Measurements from ENCODE around the gene PWWP3B.
"Not testable (repeated sequence)": the region's sequence is repeated elsewhere in the genome, so short reads cannot be mapped to it uniquely, and the experiment has no call there.

The PWWP3B gene

DNA sequence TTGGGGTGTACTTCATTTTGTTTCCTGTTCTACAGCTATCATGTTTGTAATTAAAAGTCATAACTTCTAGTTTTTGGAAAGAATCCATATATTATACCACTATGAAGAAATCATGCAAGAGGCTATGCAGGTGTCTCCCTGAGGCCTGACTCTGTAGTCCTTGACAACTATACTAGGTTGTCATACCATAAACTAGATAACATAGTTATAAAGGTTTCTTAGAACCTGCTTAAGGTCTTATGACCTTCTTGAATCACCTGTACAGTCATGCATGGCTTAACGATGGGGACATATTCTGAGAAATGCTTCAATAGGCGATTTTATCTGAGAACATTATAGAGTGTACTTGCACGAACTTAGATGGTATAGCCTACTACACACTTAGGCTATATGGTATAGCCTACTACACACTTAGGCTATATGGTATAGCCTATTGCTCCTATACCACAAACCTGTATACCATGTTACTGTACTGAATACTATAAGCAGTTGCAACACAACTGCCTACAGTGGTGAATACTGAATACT, 3.3 kb downstream of the PWWP3B start:
- ChIA-PET POLR2A (no interaction called here), CTCF (no interaction called here)
- DNase-seq (ENCODE audit: extremely low spot score) = no peak
- TF ChIP-seq, protein P1, sequence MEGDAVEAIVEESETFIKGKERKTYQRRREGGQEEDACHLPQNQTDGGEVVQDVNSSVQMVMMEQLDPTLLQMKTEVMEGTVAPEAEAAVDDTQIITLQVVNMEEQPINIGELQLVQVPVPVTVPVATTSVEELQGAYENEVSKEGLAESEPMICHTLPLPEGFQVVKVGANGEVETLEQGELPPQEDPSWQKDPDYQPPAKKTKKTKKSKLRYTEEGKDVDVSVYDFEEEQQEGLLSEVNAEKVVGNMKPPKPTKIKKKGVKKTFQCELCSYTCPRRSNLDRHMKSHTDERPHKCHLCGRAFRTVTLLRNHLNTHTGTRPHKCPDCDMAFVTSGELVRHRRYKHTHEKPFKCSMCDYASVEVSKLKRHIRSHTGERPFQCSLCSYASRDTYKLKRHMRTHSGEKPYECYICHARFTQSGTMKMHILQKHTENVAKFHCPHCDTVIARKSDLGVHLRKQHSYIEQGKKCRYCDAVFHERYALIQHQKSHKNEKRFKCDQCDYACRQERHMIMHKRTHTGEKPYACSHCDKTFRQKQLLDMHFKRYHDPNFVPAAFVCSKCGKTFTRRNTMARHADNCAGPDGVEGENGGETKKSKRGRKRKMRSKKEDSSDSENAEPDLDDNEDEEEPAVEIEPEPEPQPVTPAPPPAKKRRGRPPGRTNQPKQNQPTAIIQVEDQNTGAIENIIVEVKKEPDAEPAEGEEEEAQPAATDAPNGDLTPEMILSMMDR (IDR thresholded peaks at IDR 0.05; ENCODE audit: control extremely low read depth, extremely low read depth, low read depth, missing control alignments) = no peak

DNA sequence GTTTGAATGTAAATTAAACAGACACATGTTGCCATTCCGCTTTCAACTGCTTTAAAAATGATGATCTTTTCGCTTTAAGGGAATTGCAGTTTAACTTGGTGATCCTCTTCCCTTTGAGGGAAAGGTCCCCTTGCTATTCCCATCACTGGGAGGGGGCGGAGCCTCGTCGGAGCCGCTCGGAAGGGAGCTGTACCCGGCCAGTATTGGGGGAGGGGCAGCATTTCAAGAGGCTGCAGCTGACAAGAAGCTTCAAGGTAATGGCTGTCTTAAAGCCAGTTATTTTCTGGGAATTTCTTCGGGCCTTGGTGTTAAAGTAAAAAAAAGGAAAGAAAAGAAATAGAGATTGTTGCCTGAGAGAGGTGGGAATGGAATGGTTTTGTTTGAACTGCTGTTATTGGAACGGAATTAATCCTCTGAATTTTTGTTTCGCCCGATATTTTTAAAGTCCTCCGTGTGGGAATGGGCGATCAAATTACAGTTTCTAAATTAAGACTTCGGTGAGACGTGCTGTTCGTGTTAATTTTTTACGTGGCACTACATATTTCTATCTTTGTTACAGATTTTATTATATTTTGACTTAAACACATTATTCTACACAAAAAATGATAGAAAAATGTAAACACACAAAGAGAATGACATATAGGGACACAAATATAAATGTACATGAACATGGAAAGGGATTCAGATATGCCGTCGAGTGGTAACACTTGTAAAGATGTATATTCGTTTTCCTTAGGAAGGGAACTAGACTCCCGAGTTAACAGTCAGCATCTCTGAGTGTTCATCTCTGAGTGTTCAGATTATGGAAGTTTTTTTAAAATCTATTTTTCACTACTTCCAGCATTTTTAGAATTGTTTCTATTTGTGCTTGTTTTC, 9.2 kb downstream of the PWWP3B start:
- CTCF ChIA-PET = no interaction called here
- POLR2A ChIA-PET = no interaction called here
- no peak for DNase-seq (ENCODE audit: extremely low spot score)
- TF ChIP-seq, protein P1 (IDR thresholded peaks at IDR 0.05; ENCODE audit: control extremely low read depth, extremely low read depth, low read depth, missing control alignments) = no peak

DNA sequence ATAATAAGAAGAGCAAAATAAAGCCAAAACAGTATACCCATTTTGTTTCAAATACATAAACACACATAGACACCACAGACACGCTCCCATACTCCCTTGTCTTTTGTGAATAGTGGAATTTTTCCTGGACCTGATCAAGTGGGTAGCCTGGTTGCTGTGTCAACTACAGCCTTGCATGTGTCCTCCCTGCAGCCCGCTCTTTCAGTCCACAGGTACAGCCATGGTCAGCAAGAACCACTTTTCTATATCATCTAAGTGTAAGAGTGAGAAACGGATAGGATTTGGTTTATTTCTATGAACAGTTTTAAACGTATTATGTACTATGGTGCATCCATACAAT, 9.8 kb downstream of the PWWP3B start:
- CTCF ChIA-PET = no interaction called here
- no peak for DNase-seq (ENCODE audit: extremely low spot score)
- TF ChIP-seq, protein P1 (IDR thresholded peaks at IDR 0.05; ENCODE audit: control extremely low read depth, extremely low read depth, low read depth, missing control alignments) = no peak
- POLR2A ChIA-PET = no interaction called here

DNA sequence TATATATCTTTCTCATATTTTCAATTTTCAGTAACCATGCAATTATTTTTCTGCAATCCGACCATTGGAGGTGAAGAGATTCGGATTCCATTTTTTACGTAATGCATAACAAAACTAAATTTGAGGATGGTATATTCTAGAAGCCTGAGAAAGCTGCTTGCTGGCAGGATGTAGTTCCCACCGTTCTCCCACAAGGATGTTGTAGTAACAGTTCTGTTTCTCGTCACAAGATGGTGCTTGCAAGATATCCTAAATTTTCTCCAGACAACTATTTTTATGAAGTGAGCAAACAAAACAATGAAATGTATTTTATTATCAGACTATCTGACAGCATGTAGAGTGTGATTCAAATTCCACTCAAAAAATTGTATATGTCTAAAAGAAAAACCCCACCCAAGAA, 10.7 kb downstream of the PWWP3B start:
- DNase-seq (ENCODE audit: extremely low spot score) = no peak
- CTCF ChIA-PET = no interaction called here
- TF ChIP-seq, protein P1 (IDR thresholded peaks at IDR 0.05; ENCODE audit: control extremely low read depth, extremely low read depth, low read depth, missing control alignments) = no peak
- POLR2A ChIA-PET = no interaction called here

DNA sequence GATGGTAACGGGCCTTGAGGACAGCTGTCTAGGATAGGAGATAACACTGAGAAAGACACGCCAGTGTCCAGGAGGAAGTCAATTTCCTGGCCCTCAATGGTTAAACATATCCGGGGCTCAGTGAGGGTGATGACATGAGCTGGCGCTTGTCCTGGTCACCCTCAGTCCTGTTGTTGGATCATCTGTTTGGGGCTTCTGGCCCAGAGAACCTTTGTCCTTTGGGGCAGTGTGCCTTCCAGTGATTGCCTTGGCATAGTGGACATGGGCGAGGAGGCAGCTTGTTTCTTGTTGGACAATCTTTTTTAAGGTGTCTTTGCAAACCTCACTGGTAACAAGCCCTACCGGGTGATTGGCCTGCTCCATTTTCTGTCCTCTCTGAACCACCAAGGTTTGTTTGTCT, 15.6 kb downstream of the PWWP3B start:
- POLR2A ChIA-PET; CTCF ChIA-PET; DNase-seq (ENCODE audit: extremely low spot score): not testable (repeated sequence)

DNA sequence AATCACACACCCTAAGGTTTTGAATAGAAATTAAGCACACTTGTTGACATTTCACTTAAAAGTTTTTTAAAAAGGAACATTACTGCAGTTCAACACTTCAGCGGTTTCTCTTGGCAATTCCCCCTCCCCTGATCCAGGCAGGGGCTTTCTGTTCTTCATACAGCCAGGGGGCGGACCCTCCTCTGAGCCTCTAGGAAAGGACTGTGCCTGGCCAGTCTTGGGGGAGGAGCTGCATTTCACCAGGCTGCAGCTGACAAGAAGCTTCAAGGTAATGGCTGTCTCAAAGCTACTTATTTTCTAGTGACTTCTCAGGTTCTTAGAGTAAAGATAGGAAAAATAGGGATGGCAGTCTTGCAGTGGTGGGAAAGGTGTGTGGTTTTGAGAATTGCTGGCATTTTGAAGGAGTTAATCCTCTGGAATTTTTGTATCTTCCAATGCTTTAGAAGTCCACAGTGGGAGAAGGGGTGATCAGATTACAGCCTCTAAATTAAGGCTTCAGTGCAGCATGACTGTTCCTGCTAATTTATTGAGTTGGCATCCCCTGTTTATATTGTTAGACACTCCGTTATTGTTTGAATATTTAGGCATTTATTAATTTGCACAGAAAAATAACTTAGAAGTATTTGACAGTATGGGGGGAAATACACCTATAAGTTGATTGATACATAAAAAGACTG, 33.5 kb downstream of the PWWP3B start:
- ChIA-PET POLR2A (no interaction called here), CTCF (no interaction called here)
- TF ChIP-seq, protein P1 (IDR thresholded peaks at IDR 0.05; ENCODE audit: control extremely low read depth, extremely low read depth, low read depth, missing control alignments) = no peak
- DNase-seq (ENCODE audit: extremely low spot score) = no peak

DNA sequence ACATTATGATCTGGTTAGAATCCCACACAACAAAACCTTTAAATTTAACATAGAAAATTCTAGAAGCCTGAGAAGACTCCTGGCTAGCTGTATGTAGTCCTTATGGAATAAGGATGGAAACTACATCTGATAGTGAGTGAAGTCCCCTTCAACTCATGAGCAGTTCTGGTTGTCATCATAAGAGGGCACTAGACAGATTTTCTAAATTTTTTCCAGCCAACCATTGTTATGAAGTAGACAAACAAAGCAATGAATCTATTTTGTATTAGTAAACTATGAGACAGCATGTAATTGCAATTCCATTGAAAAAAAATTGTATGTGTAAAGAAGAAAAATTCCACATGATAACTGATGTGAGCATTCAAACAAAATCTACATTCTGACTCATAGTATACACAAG, 35.2 kb downstream of the PWWP3B start:
- no peak for DNase-seq (ENCODE audit: extremely low spot score)
- TF ChIP-seq, protein P1 (IDR thresholded peaks at IDR 0.05; ENCODE audit: control extremely low read depth, extremely low read depth, low read depth, missing control alignments) = no peak
- POLR2A ChIA-PET = no interaction called here
- CTCF ChIA-PET = no interaction called here
